ENCODE results near the gene BMP8B.

BMP8B gene

GRCh38 chr1:39754906-39755504 is 33.7 kb downstream of the BMP8B start:
- TF ChIP-seq USF1 (IDR thresholded peaks at IDR 0.05) (no peak), TEAD4 (IDR thresholded peaks at IDR 0.05) (no peak), YY1 (IDR thresholded peaks at IDR 0.05; ENCODE audit: low read depth) (no peak), TCF12 (IDR thresholded peaks at IDR 0.05; ENCODE audit: low read depth) (no peak), REST (IDR thresholded peaks at IDR 0.05; ENCODE audit: low read depth) (no peak), RAD21 (IDR thresholded peaks at IDR 0.05; ENCODE audit: low read depth) (no peak), ZBTB7A (IDR thresholded peaks at IDR 0.05; ENCODE audit: low read depth) (no peak)

GRCh38 chr1:39754026-39754570 is 34.6 kb downstream of the BMP8B start:
- no peak for TF ChIP-seq TEAD4 (IDR thresholded peaks at IDR 0.05)

GRCh38 chr1:39753132-39754025 is 35.3 kb downstream of the BMP8B start:
- TF ChIP-seq YY1 (IDR thresholded peaks at IDR 0.05; ENCODE audit: low read depth) (no peak), USF1 (IDR thresholded peaks at IDR 0.05) (no peak), RAD21 (IDR thresholded peaks at IDR 0.05; ENCODE audit: low read depth) (no peak), TEAD4 (IDR thresholded peaks at IDR 0.05) (no peak), CREB1 (IDR thresholded peaks at IDR 0.05; ENCODE audit: low read depth) (no peak), EP300 (IDR thresholded peaks at IDR 0.05; ENCODE audit: borderline replicate concordance) (no peak), CEBPB (IDR thresholded peaks at IDR 0.05) (no peak), NFIC (IDR thresholded peaks at IDR 0.05) (no peak), MAX (IDR thresholded peaks at IDR 0.05) (no peak), TAF1 (IDR thresholded peaks at IDR 0.05; ENCODE audit: low read depth) (no peak), FOXM1 (IDR thresholded peaks at IDR 0.05; ENCODE audit: borderline replicate concordance, low read depth) (no peak)

- no peak for TF ChIP-seq USF1 (IDR thresholded peaks at IDR 0.05)
- TF ChIP-seq ZBTB7A (IDR thresholded peaks at IDR 0.05; ENCODE audit: low read depth): no peak
- TF ChIP-seq MAX (IDR thresholded peaks at IDR 0.05): no peak
- TF ChIP-seq CEBPB (IDR thresholded peaks at IDR 0.05): no peak
- no peak for TF ChIP-seq TEAD4 (IDR thresholded peaks at IDR 0.05)
- TF ChIP-seq FOXM1 (IDR thresholded peaks at IDR 0.05; ENCODE audit: borderline replicate concordance, low read depth): no peak
- no peak for TF ChIP-seq CREB1 (IDR thresholded peaks at IDR 0.05; ENCODE audit: low read depth)
- no peak for TF ChIP-seq TCF12 (IDR thresholded peaks at IDR 0.05; ENCODE audit: low read depth)
- TF ChIP-seq YY1 (IDR thresholded peaks at IDR 0.05; ENCODE audit: low read depth): no peak
- no peak for TF ChIP-seq NFIC (IDR thresholded peaks at IDR 0.05)
- TF ChIP-seq RAD21 (IDR thresholded peaks at IDR 0.05; ENCODE audit: low read depth): no peak
- TF ChIP-seq EP300 (IDR thresholded peaks at IDR 0.05; ENCODE audit: borderline replicate concordance): no peak
- TF ChIP-seq REST (IDR thresholded peaks at IDR 0.05; ENCODE audit: low read depth): no peak
- no peak for TF ChIP-seq EGR1 (IDR thresholded peaks at IDR 0.05)
- no peak for TF ChIP-seq TAF1 (IDR thresholded peaks at IDR 0.05; ENCODE audit: low read depth)
Measured at GRCh38 chr1:39752703-39753102, 36.0 kb downstream of the BMP8B start.

- TF ChIP-seq EGR1 (IDR thresholded peaks at IDR 0.05): no peak
- no peak for TF ChIP-seq RAD21 (IDR thresholded peaks at IDR 0.05; ENCODE audit: low read depth)
- TF ChIP-seq NFIC (IDR thresholded peaks at IDR 0.05): no peak
- TF ChIP-seq FOXM1 (IDR thresholded peaks at IDR 0.05; ENCODE audit: borderline replicate concordance, low read depth): no peak
- TF ChIP-seq TCF12 (IDR thresholded peaks at IDR 0.05; ENCODE audit: low read depth): no peak
- no peak for TF ChIP-seq USF1 (IDR thresholded peaks at IDR 0.05)
Measured at GRCh38 chr1:39751595-39751994, 37.1 kb downstream of the BMP8B start.
